GM18951 (cell line): ENCODE measurements around the gene CCDC201.

Experiments used
- POLR2A ChIP-seq: IDR thresholded peaks from 4 replicates; pipeline ENCODE4 v1.6.1; 2011; ENCODE audit warnings: mild to moderate bottlenecking; ENCODE audit not compliant: insufficient read length, insufficient read depth; ENCODE audit errors: extremely low read depth
- in situ Hi-C: fragments of 300-500 bp; cut with MboI; formaldehyde crosslinking; loops from one replicate; pipeline ENCODE4 v1.12.0; 2022; ENCODE audit warnings: low sequenced_read_pairs, mixed read lengths, inconsistent platforms; ENCODE audit not compliant: unreplicated experiment

The CCDC201 gene

DNA sequence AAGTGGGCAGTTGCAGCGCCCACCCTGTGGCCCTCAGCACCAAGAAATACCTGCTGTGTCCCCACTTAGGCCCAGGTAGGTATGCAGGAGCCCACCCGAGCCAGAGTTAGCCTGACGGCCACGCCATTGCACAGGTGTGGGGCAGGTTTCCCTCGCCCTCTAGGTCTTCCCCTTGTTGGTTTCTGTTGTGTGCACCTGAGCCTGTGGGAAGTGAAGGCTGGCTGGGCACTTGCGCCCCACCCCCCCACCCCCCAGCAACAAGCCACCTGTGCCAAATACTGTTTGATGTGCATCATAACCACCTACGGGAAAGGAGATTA, at the start of gene CCDC201:
TSS of gene CCDC201 (minus strand) at position 48 of the 320 bp plus-strand sequence. CDS start 75 bp downstream, outside the sequence.
- in situ Hi-C loops = loop anchor here (25.0 kb wide), 1 partner anchor 711 kb away; the partner anchor contains the start of gene RAMP3
- TF ChIP-seq POLR2A = no peak

GRCh38 chr7:45921699-45922519, 49.0 kb upstream of the CCDC201 start:
- in situ Hi-C loops = loop anchor here (10.0 to 25.0 kb wide), 3 partner anchors 423 to 1265 kb away; no protein-coding TSS in a partner anchor
- TF ChIP-seq POLR2A = no peak

DNA sequence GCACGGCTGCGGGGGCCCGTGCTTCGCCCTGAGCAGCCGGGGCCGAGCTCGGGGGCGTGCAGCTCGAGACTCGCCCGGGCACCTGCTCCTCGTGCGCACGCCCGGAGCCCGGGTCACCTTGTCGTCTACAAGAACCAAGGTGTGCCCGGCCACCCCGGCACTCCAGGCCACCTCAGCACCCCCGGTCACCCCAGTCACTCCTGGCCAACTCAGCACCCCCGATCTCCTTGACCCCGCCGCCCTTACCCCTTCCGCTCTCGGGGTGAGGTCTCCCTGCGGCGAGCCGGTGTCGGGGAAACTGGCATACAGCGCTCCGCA, 48.5 kb upstream of the CCDC201 start:
- in situ Hi-C loops = loop anchor here (10.0 to 25.0 kb wide), 3 partner anchors 423 to 1266 kb away; no protein-coding TSS in a partner anchor
- no peak for TF ChIP-seq POLR2A

DNA sequence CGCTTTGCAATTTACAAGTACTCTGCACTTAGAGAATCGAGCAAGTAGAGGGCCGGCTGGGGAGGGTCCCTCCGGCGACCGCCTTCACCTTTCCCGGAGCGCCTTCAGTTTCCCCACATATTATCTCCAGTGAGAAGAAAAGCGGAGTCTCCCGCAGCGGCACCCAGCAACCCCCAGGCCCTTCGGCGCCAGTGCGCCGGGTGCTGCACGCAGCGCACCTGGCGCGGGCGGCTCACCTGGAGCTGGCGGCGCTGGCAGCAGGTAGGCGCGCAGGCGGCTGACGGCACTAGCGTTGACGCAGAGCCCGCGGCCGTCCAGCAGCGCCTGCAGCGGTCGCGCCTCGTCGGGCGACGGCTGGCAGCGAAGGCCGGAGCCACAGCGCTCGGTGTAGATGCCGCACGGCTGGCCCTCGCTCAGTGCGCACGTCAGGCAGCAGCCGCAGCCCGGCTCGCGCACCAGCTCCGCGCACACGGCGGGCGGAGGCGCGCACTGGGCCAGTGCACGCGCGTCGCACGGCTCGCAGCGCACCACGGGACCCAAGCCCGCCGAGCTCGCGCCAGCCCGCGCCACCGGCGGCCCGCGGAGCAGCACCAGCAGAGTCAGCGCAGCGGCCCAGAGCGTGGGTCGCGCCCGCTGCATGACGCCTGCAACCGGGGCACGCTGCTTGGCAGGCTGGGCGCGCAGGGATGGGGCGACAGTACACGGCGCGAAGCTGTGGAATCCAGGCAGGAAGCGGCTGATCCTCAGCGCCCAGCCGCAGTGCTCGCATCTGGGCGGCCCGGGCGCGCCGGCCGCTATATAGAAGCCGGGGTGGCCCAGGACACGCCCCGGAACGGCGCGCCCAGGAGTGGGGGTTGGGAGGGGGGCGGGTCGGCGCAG, 47.9 kb upstream of the CCDC201 start, which contains the start of gene IGFBP3:
TSS of gene IGFBP3 (minus strand) at position 771 of the 879 bp plus-strand sequence. CDS start at position 639, 132 bp downstream.
- in situ Hi-C loops = loop anchor here (10.0 to 25.0 kb wide), 3 partner anchors 424 to 1267 kb away; no protein-coding TSS in a partner anchor
- TF ChIP-seq POLR2A = no peak

DNA sequence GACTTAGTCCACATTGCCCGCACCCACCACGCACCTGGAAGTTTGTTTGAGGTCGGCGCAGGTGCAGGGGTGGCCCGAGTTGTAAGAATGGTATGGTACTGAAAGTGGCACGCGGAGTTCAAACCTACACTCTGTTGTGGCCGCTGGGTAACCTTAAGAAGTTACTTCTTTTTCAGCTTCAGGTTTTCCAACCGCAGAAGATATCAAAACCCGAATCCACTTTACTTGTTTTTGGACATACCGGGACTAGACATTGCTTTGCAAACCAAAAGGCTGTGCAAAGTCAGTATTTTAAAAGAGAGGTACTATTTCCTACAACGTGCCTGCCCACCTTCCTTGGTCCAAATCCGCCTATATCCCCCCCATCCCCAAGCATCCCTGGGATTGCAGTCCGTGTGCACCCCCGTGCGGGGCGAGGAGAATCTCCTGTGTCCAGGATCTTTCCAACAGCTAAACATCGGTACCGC, 47.1 kb upstream of the CCDC201 start:
- in situ Hi-C loops = loop anchor here (10.0 to 25.0 kb wide), 3 partner anchors 425 to 1267 kb away; no protein-coding TSS in a partner anchor
- TF ChIP-seq POLR2A = no peak

GRCh38 chr7:45919231-45919784, 46.4 kb upstream of the CCDC201 start:
- in situ Hi-C loops = loop anchor here (25.0 kb wide), 2 partner anchors 1168 to 1268 kb away; no protein-coding TSS in a partner anchor
- TF ChIP-seq POLR2A = no peak

GRCh38 chr7:45918556-45918955, 45.7 kb upstream of the CCDC201 start:
- in situ Hi-C loops = loop anchor here (25.0 kb wide), 2 partner anchors 1169 to 1269 kb away; no protein-coding TSS in a partner anchor

DNA sequence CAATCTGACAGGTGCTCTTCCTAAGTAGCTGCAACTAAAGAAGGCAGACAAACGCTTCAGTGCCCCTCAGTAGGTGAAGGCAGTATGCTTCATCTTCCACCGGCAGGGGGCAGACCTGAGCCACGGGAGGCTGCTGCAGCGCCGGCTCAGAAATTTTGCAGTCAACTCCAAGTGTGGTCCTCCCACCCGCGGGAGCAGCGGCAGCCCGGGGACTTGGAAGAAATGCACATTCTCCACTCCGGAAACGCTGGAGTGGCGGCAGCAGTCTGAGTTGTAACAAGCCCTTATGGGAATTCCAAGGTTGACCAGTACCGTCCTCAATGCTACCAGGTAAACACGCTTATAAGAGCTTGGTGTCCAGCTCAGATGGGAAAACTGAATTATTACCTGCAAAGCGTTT, 44.8 kb upstream of the CCDC201 start:
- no peak for TF ChIP-seq POLR2A
- in situ Hi-C loops = loop anchor here (25.0 kb wide), 2 partner anchors 1170 to 1270 kb away; no protein-coding TSS in a partner anchor

More at GRCh38 chr7:45918556-45918955, 45.7 kb upstream of the CCDC201 start:
- TF ChIP-seq POLR2A = no peak

DNA sequence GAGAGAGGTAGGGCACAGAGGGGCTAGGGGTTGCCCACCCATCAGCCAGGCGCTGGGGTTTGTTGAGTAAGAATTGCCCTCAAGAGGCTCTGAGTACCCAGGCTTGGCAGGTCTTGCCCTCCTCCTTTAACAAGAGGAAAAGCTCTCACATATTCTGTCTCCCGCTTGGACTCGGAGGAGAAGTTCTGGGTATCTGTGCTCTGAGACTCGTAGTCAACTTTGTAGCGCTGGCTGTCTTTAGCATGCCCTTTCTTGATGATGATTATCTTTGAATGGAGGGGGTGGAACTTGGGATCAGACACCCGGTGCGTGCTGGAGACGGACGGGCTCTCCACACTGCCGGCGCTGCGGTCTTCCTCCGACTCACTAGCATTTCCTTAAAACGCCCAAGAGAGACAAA, 44.2 kb upstream of the CCDC201 start:
- in situ Hi-C loops = loop anchor here (25.0 kb wide), 2 partner anchors 1170 to 1270 kb away; no protein-coding TSS in a partner anchor
- TF ChIP-seq POLR2A = no peak

- TF ChIP-seq POLR2A = no peak
Observed at GRCh38 chr7:45915606-45916005, 42.7 kb upstream of the CCDC201 start.

GRCh38 chr7:45914911-45915310, 42.0 kb upstream of the CCDC201 start:
- no peak for TF ChIP-seq POLR2A
- in situ Hi-C loops = loop anchor here (25.0 kb wide), 2 partner anchors 1172 to 1272 kb away; no protein-coding TSS in a partner anchor

More at GRCh38 chr7:45915606-45916005, 42.7 kb upstream of the CCDC201 start:
- in situ Hi-C loops = loop anchor here (25.0 kb wide), 2 partner anchors 1172 to 1272 kb away; no protein-coding TSS in a partner anchor

DNA sequence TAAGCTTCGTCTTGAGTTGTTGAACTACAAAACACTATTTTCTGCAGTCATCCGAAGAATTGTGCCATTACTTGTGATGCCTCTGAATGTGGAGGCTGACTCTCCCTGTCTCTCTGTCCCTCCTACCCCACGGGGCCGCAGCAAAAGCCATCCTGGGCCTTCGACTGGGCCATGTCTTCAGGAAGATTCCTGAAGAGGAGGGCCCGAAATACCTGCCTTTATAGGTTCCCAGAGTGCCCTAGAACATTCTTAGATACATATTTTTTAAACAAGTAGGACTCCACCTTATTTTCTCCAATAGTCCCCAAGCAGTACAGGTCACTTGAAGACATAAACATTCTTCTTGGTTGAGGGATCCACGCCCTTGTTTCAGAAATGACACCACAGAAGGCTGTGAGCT, 40.1 kb upstream of the CCDC201 start:
- no peak for TF ChIP-seq POLR2A
- in situ Hi-C loops = loop anchor here (25.0 kb wide), 2 partner anchors 1174 to 1274 kb away; no protein-coding TSS in a partner anchor
